H9 (cell line): ENCODE measurements around the gene PLA2G12B. TPM values are rescaled to one million over a fixed set of nuclear protein-coding genes. Genes with fewer than 3 reads are reported as not detected.

ENCODE experiments used
- DNase-seq: peaks from one replicate; pipeline ENCODE4 v3.0.0-alpha.2; 2017
- H2AFZ ChIP-seq: one replicate; pipeline ENCODE4 v1.6.1; 2013; ENCODE audit warnings: mild to moderate bottlenecking, low read length, control low read depth, moderate library complexity
- H2AK5ac ChIP-seq: 2 replicates; pipeline ENCODE4 v1.6.1; 2013; ENCODE audit warnings: low read length, control low read depth, mixed read lengths; ENCODE audit not compliant: insufficient read length
- H2BK120ac ChIP-seq: one replicate; pipeline ENCODE4 v1.6.1; 2013; ENCODE audit warnings: low read depth, mild to moderate bottlenecking, low read length, control low read depth, inconsistent platforms; ENCODE audit not compliant: poor library complexity, severe bottlenecking
- H2BK12ac ChIP-seq: 2 replicates; pipeline ENCODE4 v1.6.1; 2013; ENCODE audit warnings: low read length, control low read depth, mixed read lengths, low read depth; ENCODE audit not compliant: insufficient read length
- H2BK15ac ChIP-seq: 2 replicates; pipeline ENCODE4 v1.6.1; 2013; ENCODE audit warnings: low read depth, low read length, control low read depth
- H2BK20ac ChIP-seq: one replicate; pipeline ENCODE4 v1.6.1; 2013; ENCODE audit warnings: low read depth, mild to moderate bottlenecking, low read length, control low read depth, inconsistent platforms; ENCODE audit not compliant: poor library complexity, severe bottlenecking
- H2BK5ac ChIP-seq: 2 replicates; pipeline ENCODE4 v1.6.1; 2013; ENCODE audit warnings: low read length, control low read depth, mixed read lengths; ENCODE audit not compliant: insufficient read length
- H3K14ac ChIP-seq: 2 replicates; pipeline ENCODE4 v1.6.1; 2013; ENCODE audit warnings: low read length, control low read depth; ENCODE audit not compliant: insufficient read depth
- H3K18ac ChIP-seq: 2 replicates; pipeline ENCODE4 v1.6.1; 2013; ENCODE audit warnings: low read depth, mild to moderate bottlenecking, mixed read lengths, low read length, control low read depth; ENCODE audit not compliant: insufficient read length
- H3K23ac ChIP-seq: 2 replicates; pipeline ENCODE4 v1.6.1; 2013; ENCODE audit warnings: low read length, control low read depth, mixed read lengths, low read depth; ENCODE audit not compliant: insufficient read length
- H3K23me2 ChIP-seq: 2 replicates; pipeline ENCODE4 v1.6.1; 2013; ENCODE audit warnings: low read depth, mild to moderate bottlenecking, mixed read lengths, low read length, control low read depth; ENCODE audit not compliant: insufficient read length, poor library complexity, severe bottlenecking
- H3K27ac ChIP-seq: 2 replicates; pipeline ENCODE4 v1.5.1; 2013; ENCODE audit warnings: low read length, control low read depth, mixed read lengths, low read depth; ENCODE audit not compliant: insufficient read length
- H3K27me3 ChIP-seq: 2 replicates; pipeline ENCODE4 v1.6.1; 2013; ENCODE audit warnings: low read length, control low read depth, inconsistent platforms; ENCODE audit not compliant: insufficient read depth
- H3K4ac ChIP-seq: 2 replicates; pipeline ENCODE4 v1.6.1; 2013; ENCODE audit warnings: low read depth, mild to moderate bottlenecking, control low read depth, inconsistent platforms, low read length, moderate library complexity
- H3K4me1 ChIP-seq: 2 replicates; pipeline ENCODE4 v1.6.1; 2013; ENCODE audit warnings: low read length, control low read depth, inconsistent platforms; ENCODE audit not compliant: insufficient read depth
- H3K4me2 ChIP-seq: 2 replicates; pipeline ENCODE4 v1.6.1; 2013; ENCODE audit warnings: low read length, control low read depth, mixed read lengths; ENCODE audit not compliant: insufficient read length, insufficient read depth
- H3K56ac ChIP-seq: 2 replicates; pipeline ENCODE4 v1.6.1; 2013; ENCODE audit warnings: low read depth, mild to moderate bottlenecking, mixed read lengths, low read length, control low read depth; ENCODE audit not compliant: insufficient read length
- H3K79me1 ChIP-seq: 2 replicates; pipeline ENCODE4 v1.6.1; 2013; ENCODE audit warnings: low read depth, mild to moderate bottlenecking, moderate library complexity, low read length, control low read depth, inconsistent platforms; ENCODE audit not compliant: insufficient read depth, poor library complexity, severe bottlenecking
- H3K79me2 ChIP-seq: 2 replicates; pipeline ENCODE4 v1.6.1; 2013; ENCODE audit warnings: low read length, control low read depth, inconsistent platforms; ENCODE audit not compliant: insufficient read depth
- H3K9ac ChIP-seq: 2 replicates; pipeline ENCODE4 v1.6.1; 2013; ENCODE audit warnings: low read length, control low read depth, mixed read lengths; ENCODE audit not compliant: insufficient read length; ENCODE audit errors: extremely low read depth
- H3K9me3 ChIP-seq: one replicate; pipeline ENCODE4 v1.6.1; 2013; ENCODE audit warnings: low read depth, low read length, inconsistent platforms; ENCODE audit not compliant: control insufficient read depth
- H3T11ph ChIP-seq: one replicate; pipeline ENCODE4 v1.6.1; 2013; ENCODE audit warnings: mild to moderate bottlenecking, low read length, control low read depth, inconsistent platforms
- H4K20me1 ChIP-seq: one replicate; pipeline ENCODE4 v1.6.1; 2013; ENCODE audit not compliant: control insufficient read depth, insufficient read length, insufficient read depth
- H4K5ac ChIP-seq: 2 replicates; pipeline ENCODE4 v1.6.1; 2013; ENCODE audit warnings: low read depth, mild to moderate bottlenecking, mixed read lengths, low read length, control low read depth; ENCODE audit not compliant: insufficient read length
- H4K8ac ChIP-seq: replicated peaks from 2 replicates; pipeline ENCODE4 v1.6.1; 2013; ENCODE audit warnings: low read length, control low read depth, mixed read lengths, low read depth; ENCODE audit not compliant: insufficient read length
- H4K91ac ChIP-seq: 2 replicates; pipeline ENCODE4 v1.6.1; 2013; ENCODE audit warnings: low read depth, mild to moderate bottlenecking, moderate library complexity, mixed read lengths, low read length, control low read depth; ENCODE audit not compliant: insufficient read length
- H3K27ac Mint-ChIP-seq, 3 experiments: 2 replicates in 2 of 3; 3 replicates in 1 of 3; pipeline ENCODE4 v1.8.0; 2020 to 2021; ENCODE audit warnings: mixed read lengths in 3 of 3, mild to moderate bottlenecking in 1 of 3, moderate library complexity in 1 of 3
- H3K27me3 Mint-ChIP-seq: 2 replicates; pipeline ENCODE4 v1.8.0; 2021; ENCODE audit warnings: low read depth, mild to moderate bottlenecking, moderate library complexity, mixed read lengths
- H3K36me3 Mint-ChIP-seq, 3 experiments: 2 replicates in 2 of 3; 3 replicates in 1 of 3; pipeline ENCODE4 v1.8.0; 2020 to 2021; ENCODE audit warnings: low read depth in 3 of 3, mixed read lengths in 3 of 3; ENCODE audit not compliant: insufficient read depth in 1 of 3
- H3K4me1 Mint-ChIP-seq, 2 experiments: 2 replicates each; pipeline ENCODE4 v1.8.0; 2020; ENCODE audit warnings: mixed read lengths in 2 of 2
- H3K4me3 Mint-ChIP-seq, 2 experiments: 2 replicates in 1 of 2; 3 replicates in 1 of 2; pipeline ENCODE4 v1.8.0; 2020 to 2021; ENCODE audit warnings: mild to moderate bottlenecking in 2 of 2, mixed read lengths in 2 of 2, moderate library complexity in 1 of 2
- H3K9me3 Mint-ChIP-seq, 2 experiments: 2 replicates in 1 of 2; 3 replicates in 1 of 2; pipeline ENCODE4 v1.8.0; 2020; ENCODE audit warnings: mild to moderate bottlenecking in 2 of 2, mixed read lengths in 2 of 2, moderate library complexity in 1 of 2
- CTCF ChIP-seq: fragments of 200-600 bp; sonication (generic); conservative IDR thresholded peaks from 3 replicates; pipeline ENCODE4 v1.8.0; 2021; ENCODE audit warnings: antibody characterized with exemption, mild to moderate bottlenecking
- WGBS: extraction: QIAGEN DNeasy Blood & Tissue Kit; methylation state at CpG from one replicate; pipeline ENCODE4 v1.1.7; 2013; ENCODE audit warnings: missing lambda C conversion rate, low lambda C conversion rate, mixed read lengths; ENCODE audit not compliant: insufficient read length; ENCODE audit errors: extremely low coverage; 5-methylcytosine and 5-hydroxymethylcytosine counted together
- total RNA-seq: library from RNA; stranded (reverse); gene quantifications from 2 replicates; pipeline ENCODE4 v1.2.1, GENCODE V29; 2021

The PLA2G12B gene
- total RNA-seq, 1 experiment from 2014 or later, result not detected

GRCh38 chr10:72911758-72912157 is 42.8 kb downstream of the PLA2G12B start:
- Histone ChIP-seq H2BK5ac (no peak overlapping the region), H4K8ac (no peak overlapping the region), H3K18ac (no peak overlapping the region), H4K91ac (no peak overlapping the region), H4K20me1 (no peaks in the 10 kb centered on the region), H3K14ac (no peak overlapping the region), H3K27me3 (no peaks in the 10 kb centered on the region), H4K5ac (no peak overlapping the region), H3K79me2 (no peaks in the 10 kb centered on the region; the same call in 1 of the 2 replicates), H2BK120ac (no peak overlapping the region), H2BK12ac (no peak overlapping the region), H3K9me3 (no peaks in the 10 kb centered on the region), H3K9ac (no peak overlapping the region), H2BK15ac (no peak overlapping the region), H2BK20ac (no peak overlapping the region), H2AFZ (peak overlapping the region; percentile 36), H3K56ac (no peak overlapping the region), H2AK5ac (no peak overlapping the region), H3K4me2 (no peak overlapping the region), H3T11ph (no peak overlapping the region), H3K4ac (no peak overlapping the region), H3K4me1 (peaks cover 9% of the 10 kb centered on the region; the same call in 1 of the 2 replicates), H3K27ac (no peak overlapping the region), H3K23me2 (no peaks in the 10 kb centered on the region), H3K79me1 (no peaks in the 10 kb centered on the region), H3K23ac (no peak overlapping the region)
- H3K9me3 Mint-ChIP-seq, result no peaks in the 10 kb centered on the region
- no CpG with 5 or more reads among the region's 2 CpGs for WGBS
- peaks cover 8 to 10% of the 10 kb centered on the region in 2 experiments for H3K4me1 Mint-ChIP-seq
- H3K4me3 Mint-ChIP-seq, result no peak overlapping the region
- DNase-seq, result no peak
- no peaks in the 10 kb centered on the region for H3K27me3 Mint-ChIP-seq
- H3K27ac Mint-ChIP-seq, result no peak overlapping the region
- TF ChIP-seq CTCF, result no peak
- no peaks in the 10 kb centered on the region for H3K36me3 Mint-ChIP-seq
